Peyer's patch (tissue), 4 donors: ENCODE data around the gene EBF4. TPM values are rescaled to one million over a fixed set of nuclear protein-coding genes. Genes with fewer than 3 reads are reported as not detected.
"Not testable (repeated sequence)": the region's sequence is repeated elsewhere in the genome, so short reads cannot be mapped to it uniquely, and the experiment has no call there.

Experiments
- DNase-seq, 3 donors: peaks; one replicate each; pipeline ENCODE4 v3.0.0-alpha.2; 2017 to 2019
- H3K27ac ChIP-seq, 4 donors: fragments of 200-600 bp; sonication (generic); one replicate each; pipeline ENCODE4 v1.5.1; 2016 to 2019
- H3K27me3 ChIP-seq, 2 donors: fragments of 200-600 bp; sonication (generic); one replicate each; pipeline ENCODE4 v1.5.1; 2019
- H3K36me3 ChIP-seq, 3 donors: fragments of 200-600 bp; sonication (generic); one replicate each; pipeline ENCODE4 v1.5.1; 2016 to 2019
- H3K4me1 ChIP-seq, 4 donors: fragments of 200-600 bp; sonication (generic); one replicate each; pipeline ENCODE4 v1.5.1; 2016 to 2019
- H3K4me3 ChIP-seq, 4 donors: fragments of 200-600 bp; sonication (generic); 1 replicate in 3 of 4; 2 replicates in 1 of 4; pipeline ENCODE4 v1.5.1; 2016 to 2019; ENCODE audit warnings: mild to moderate bottlenecking in 1 of 4
- H3K9me3 ChIP-seq, 4 donors: fragments of 200-600 bp; sonication (generic); one replicate each; pipeline ENCODE4 v1.5.1; 2016 to 2019; ENCODE audit warnings: mild to moderate bottlenecking in 1 of 4
- CTCF ChIP-seq, 6 experiments: fragments of 450-650 bp in 4 of 6; fragments of 200-600 bp in 2 of 6; sonication (generic) in 1 of 6; IDR thresholded peaks; one replicate each; pipeline ENCODE4 v1.5.1; 2017 to 2019; ENCODE audit warnings: antibody characterized with exemption in 6 of 6, mild to moderate bottlenecking in 3 of 6, moderate library complexity in 1 of 6
- POLR2A ChIP-seq, 2 donors: fragments of 450-650 bp; IDR thresholded peaks; one replicate each; pipeline ENCODE4 v1.5.1; 2017; ENCODE audit warnings: antibody characterized with exemption in 2 of 2, mild to moderate bottlenecking in 2 of 2, moderate library complexity in 2 of 2
- total RNA-seq, 4 donors: library from RNA; depleted of rRNA; stranded (reverse); fragments of >200 nt; gene quantifications; one replicate each; pipeline ENCODE4 v1.1.0, GENCODE V29; 2016

The EBF4 gene
- total RNA-seq, 4 donors from 2014 or later = 1.4 to 17.3 (median 5.1) TPM

- H3K9me3 ChIP-seq = no peaks in the 10 kb centered on the region
- H3K27ac ChIP-seq = no peak overlapping the region
- H3K36me3 ChIP-seq = no peaks in the 10 kb centered on the region
- H3K27me3 ChIP-seq = peaks cover 0 to 22% of the 10 kb centered on the region in 2 donors
- no peak for TF ChIP-seq CTCF (IDR thresholded peaks at IDR 0.05)
- no peak for TF ChIP-seq POLR2A (IDR thresholded peaks at IDR 0.05)
- no peak overlapping the region for H3K4me3 ChIP-seq
- peaks cover 0 to 12% (median 2%) of the 10 kb centered on the region in 4 donors for H3K4me1 ChIP-seq
- DNase-seq = no peak
Measured at GRCh38 chr20:2804852-2805688, 112.5 kb downstream of the EBF4 start.

GRCh38 chr20:2805689-2806350, 113.2 kb downstream of the EBF4 start:
- H3K9me3 ChIP-seq = no peaks in the 10 kb centered on the region
- no peak for TF ChIP-seq POLR2A (IDR thresholded peaks at IDR 0.05)
- no peak for TF ChIP-seq CTCF (IDR thresholded peaks at IDR 0.05)
- peaks cover 0 to 15% of the 10 kb centered on the region in 2 donors for H3K27me3 ChIP-seq

GRCh38 chr20:2806351-2806701, 113.7 kb downstream of the EBF4 start:
- Histone ChIP-seq H3K4me3 (no peak overlapping the region), H3K4me1 (no peaks in the 10 kb centered on the region), H3K36me3 (no peaks in the 10 kb centered on the region), H3K9me3 (no peaks in the 10 kb centered on the region), H3K27ac (no peak overlapping the region), H3K27me3 (peaks cover 0 to 13% of the 10 kb centered on the region in 2 donors)
- no peak for DNase-seq
- TF ChIP-seq POLR2A (IDR thresholded peaks at IDR 0.05) = no peak
- no peak for TF ChIP-seq CTCF (IDR thresholded peaks at IDR 0.05)

More at GRCh38 chr20:2805689-2806350, 113.2 kb downstream of the EBF4 start:
- H3K36me3 ChIP-seq = no peaks in the 10 kb centered on the region
- H3K4me1 ChIP-seq = peaks cover 0 to 4% (median 0%) of the 10 kb centered on the region in 4 donors
- H3K4me3 ChIP-seq = no peak overlapping the region
- no peak for DNase-seq
- H3K27ac ChIP-seq = no peak overlapping the region

DNA sequence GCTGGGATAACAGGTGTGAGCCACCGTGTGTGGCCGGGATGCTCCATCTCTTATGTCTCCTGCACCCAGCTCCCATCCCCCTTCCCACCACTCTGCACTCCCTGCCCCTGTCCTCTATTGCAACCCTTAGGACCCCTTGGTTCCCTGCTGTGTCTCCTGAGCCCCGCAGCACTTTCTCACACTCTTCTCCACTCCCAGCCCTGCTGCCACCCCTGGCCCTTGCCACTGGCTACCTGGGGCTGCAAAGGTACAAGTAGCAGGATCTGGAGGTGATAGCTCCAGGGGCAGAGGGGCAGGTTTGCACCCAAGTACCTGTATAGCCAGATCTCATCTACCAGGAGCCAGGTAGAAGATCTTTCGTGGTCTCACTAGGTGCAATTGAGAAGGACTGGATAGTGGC, 114.4 kb downstream of the EBF4 start:
- H3K27me3 ChIP-seq = peaks cover 0 to 10% of the 10 kb centered on the region in 2 donors
- no peak for TF ChIP-seq CTCF (IDR thresholded peaks at IDR 0.05)
- no peak for TF ChIP-seq POLR2A (IDR thresholded peaks at IDR 0.05)
- H3K27ac ChIP-seq = no peak overlapping the region
- no peak for DNase-seq
- H3K36me3 ChIP-seq = no peaks in the 10 kb centered on the region
- H3K4me3 ChIP-seq = no peak overlapping the region
- H3K4me1 ChIP-seq = no peaks in the 10 kb centered on the region
- no peaks in the 10 kb centered on the region for H3K9me3 ChIP-seq

GRCh38 chr20:2807929-2808328, 115.3 kb downstream of the EBF4 start:
- H3K4me1 ChIP-seq, H3K4me3 ChIP-seq, H3K36me3 ChIP-seq, H3K27ac ChIP-seq, H3K9me3 ChIP-seq, DNase-seq: not testable (repeated sequence)
- H3K27me3 ChIP-seq = peaks cover 0 to 10% of the 10 kb centered on the region in 2 donors

DNA sequence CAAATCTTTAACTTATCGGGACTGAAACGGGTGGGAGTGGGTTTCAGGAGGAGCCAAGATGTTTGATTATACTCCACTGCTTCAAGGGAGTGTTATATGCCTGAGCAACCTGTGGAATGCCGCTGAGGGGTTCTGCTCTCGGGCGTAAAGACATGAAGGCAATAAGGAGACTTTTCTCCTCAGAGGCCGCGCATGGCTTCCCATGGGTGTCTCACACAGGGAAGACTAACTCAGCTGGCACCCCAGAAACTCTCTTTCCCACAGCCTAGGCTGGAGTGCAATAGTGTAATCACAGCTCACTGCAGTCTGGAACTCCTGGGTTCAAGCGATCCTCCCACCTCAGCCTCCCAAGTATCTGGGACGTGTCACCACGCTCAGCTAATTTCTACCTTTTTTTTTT, 117.1 kb downstream of the EBF4 start:
- no peak overlapping the region for H3K4me3 ChIP-seq
- H3K9me3 ChIP-seq = no peaks in the 10 kb centered on the region
- no peaks in the 10 kb centered on the region for H3K36me3 ChIP-seq
- no peak overlapping the region for H3K27ac ChIP-seq
- DNase-seq = no peak
- H3K27me3 ChIP-seq = peaks cover 0 to 9% of the 10 kb centered on the region in 2 donors
- TF ChIP-seq CTCF (IDR thresholded peaks at IDR 0.05) = no peak
- no peak for TF ChIP-seq POLR2A (IDR thresholded peaks at IDR 0.05)
- no peaks in the 10 kb centered on the region for H3K4me1 ChIP-seq
